ENCODE results near the gene KIF5B.

DNA sequence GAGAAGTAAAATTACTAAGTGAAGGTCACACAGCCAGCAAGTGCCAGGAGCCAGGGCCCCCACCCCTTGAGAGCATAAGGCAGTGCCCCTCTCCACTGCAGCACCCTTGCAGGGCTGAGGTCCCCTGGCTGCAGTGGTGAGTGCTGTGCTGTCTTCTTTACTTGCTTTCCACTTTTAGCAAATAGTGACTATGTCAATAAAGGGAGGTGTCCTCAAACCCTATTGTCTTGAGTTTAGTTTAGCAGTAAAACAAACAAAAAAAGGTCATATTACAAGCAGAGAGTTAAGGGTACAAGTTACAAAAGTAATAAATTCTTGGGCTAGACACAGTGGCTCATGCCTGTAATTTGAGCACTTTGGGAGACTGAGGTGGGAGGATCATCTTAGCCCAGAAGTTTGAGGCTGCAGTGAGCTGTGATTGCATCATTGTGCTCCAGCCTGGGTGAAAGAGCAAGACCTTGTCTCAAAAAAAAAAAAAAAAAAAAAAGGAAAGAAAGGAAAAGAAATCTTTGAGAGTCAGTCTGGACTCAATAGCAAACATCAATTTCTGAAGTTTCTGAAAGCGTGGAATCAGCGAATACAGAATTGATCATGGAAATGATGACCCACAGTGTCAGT is 39.0 kb upstream of the KIF5B start:
- TF ChIP-seq GATA2 (IDR thresholded peaks at IDR 0.05; ENCODE audit: low read depth, low read length) (no peak), GATA3 (IDR thresholded peaks at IDR 0.05; ENCODE audit: low read depth, low read length) (no peak)

All from SH-SY5Y (cell line).